Mammary epithelial cell (primary cell): ENCODE results near the gene SH3PXD2B.

ENCODE experiments used
- EZH2 ChIP-seq: IDR thresholded peaks from 2 replicates; pipeline ENCODE4 v1.6.1; 2012; ENCODE audit warnings: low read length, inconsistent platforms, borderline replicate concordance
- TF ChIP-seq, protein P1 (sequence below), 2 donors: IDR thresholded peaks in 1 of 2; conservative IDR thresholded peaks in 1 of 2; 2 replicates each; pipeline ENCODE4 v1.5.1; 2011 to 2012; ENCODE audit warnings: inconsistent platforms in 2 of 2, low read length in 2 of 2, mild to moderate bottlenecking in 2 of 2, control low read depth in 1 of 2, low read depth in 1 of 2; ENCODE audit not compliant: insufficient read depth in 1 of 2; ENCODE audit errors: extremely low read depth in 1 of 2

- TF ChIP-seq, protein P1, sequence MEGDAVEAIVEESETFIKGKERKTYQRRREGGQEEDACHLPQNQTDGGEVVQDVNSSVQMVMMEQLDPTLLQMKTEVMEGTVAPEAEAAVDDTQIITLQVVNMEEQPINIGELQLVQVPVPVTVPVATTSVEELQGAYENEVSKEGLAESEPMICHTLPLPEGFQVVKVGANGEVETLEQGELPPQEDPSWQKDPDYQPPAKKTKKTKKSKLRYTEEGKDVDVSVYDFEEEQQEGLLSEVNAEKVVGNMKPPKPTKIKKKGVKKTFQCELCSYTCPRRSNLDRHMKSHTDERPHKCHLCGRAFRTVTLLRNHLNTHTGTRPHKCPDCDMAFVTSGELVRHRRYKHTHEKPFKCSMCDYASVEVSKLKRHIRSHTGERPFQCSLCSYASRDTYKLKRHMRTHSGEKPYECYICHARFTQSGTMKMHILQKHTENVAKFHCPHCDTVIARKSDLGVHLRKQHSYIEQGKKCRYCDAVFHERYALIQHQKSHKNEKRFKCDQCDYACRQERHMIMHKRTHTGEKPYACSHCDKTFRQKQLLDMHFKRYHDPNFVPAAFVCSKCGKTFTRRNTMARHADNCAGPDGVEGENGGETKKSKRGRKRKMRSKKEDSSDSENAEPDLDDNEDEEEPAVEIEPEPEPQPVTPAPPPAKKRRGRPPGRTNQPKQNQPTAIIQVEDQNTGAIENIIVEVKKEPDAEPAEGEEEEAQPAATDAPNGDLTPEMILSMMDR (conservative IDR thresholded peaks at IDR 0.05 in 1 of 2, IDR thresholded peaks at IDR 0.05 in 1 of 2; ENCODE audit: extremely low read depth in 1 of 2, insufficient read depth in 1 of 2, low read depth in 1 of 2, low read length in 2 of 2), result no peak
- no peak for TF ChIP-seq EZH2
Measured at GRCh38 chr5:172399826-172400225, 54.5 kb downstream of the SH3PXD2B start.
